22Rv1 (cell line): ENCODE data around the gene UGT1A8.

Experiments
- ZFX ChIP-seq: fragments of 450-650 bp; IDR thresholded peaks from 2 replicates; pipeline ENCODE4 v1.6.1; 2017; ENCODE audit warnings: antibody characterized with exemption, borderline replicate concordance
- TF ChIP-seq, protein P1 (sequence below): fragments of 450-650 bp; IDR thresholded peaks from 2 replicates; pipeline ENCODE4 v1.5.1; 2017; ENCODE audit warnings: mild to moderate bottlenecking

DNA sequence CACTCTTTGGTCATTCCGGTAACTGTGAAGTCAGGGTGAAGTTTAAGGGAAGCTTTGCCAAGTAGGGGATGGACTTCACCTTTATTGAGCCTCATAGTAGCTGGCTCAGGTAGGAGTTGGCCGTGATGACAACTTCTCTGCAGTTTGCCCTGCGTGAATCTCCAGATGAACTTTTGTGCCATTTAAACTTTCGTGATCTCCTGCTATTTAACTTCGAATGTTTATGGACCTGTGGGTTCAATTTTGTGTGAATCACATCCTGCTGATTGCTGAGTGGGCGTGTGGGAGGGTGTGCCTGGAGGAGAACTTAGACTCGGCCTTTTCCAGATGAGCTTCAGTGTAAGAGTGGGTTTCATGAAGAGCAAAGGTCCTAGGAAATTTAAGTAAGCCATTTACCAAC lies 146.8 kb downstream of the UGT1A8 start:
- TF ChIP-seq, protein P1, sequence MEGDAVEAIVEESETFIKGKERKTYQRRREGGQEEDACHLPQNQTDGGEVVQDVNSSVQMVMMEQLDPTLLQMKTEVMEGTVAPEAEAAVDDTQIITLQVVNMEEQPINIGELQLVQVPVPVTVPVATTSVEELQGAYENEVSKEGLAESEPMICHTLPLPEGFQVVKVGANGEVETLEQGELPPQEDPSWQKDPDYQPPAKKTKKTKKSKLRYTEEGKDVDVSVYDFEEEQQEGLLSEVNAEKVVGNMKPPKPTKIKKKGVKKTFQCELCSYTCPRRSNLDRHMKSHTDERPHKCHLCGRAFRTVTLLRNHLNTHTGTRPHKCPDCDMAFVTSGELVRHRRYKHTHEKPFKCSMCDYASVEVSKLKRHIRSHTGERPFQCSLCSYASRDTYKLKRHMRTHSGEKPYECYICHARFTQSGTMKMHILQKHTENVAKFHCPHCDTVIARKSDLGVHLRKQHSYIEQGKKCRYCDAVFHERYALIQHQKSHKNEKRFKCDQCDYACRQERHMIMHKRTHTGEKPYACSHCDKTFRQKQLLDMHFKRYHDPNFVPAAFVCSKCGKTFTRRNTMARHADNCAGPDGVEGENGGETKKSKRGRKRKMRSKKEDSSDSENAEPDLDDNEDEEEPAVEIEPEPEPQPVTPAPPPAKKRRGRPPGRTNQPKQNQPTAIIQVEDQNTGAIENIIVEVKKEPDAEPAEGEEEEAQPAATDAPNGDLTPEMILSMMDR: no peak
- TF ChIP-seq ZFX: no peak
